NCI-H2107 treated with DMSO at 0.1 percent for 48 hours (cell line): ENCODE results near the gene PPFIBP2.

Experiments used
- DNase-seq: peaks from one replicate; lab custom pipeline; 2025; ENCODE audit not compliant: unreplicated experiment; lab: John Stamatoyannopoulos, UW

Gene PPFIBP2

GRCh38 chr11:7513234-7514098 is at the start of gene PPFIBP2:
PPFIBP2 (plus strand) TSS chr11:7513999; CDS start chr11:7549476, 35,477 bp downstream.
- DNase-seq: peak; percentile 12

DNA sequence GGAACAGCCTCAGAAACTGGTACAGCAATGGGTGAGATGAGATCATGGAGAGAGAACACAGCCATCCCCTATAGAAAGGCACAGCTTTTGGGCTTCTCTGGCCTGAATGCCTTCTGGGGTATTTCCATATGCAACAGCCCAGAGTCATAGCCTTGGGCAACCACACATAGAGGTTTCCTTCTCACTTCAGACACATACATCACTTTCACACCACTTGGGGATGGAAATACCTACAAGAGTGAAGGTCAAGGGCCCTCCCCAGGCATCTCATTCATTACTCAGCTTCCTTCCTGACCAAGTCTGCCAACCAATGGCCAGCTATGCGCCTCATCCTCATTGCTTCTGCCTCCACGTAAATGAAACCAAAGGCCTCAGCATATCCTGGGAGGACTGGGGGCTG is 46.1 kb upstream of the PPFIBP2 start:
- no peak for DNase-seq

GRCh38 chr11:7469351-7469865 is 44.4 kb upstream of the PPFIBP2 start:
- DNase-seq: no peak

GRCh38 chr11:7471071-7471470 is 42.7 kb upstream of the PPFIBP2 start:
- DNase-seq: no peak

- no peak for DNase-seq
Observed at GRCh38 chr11:7473717-7474116, 40.1 kb upstream of the PPFIBP2 start.

GRCh38 chr11:7480113-7480512 is 33.7 kb upstream of the PPFIBP2 start:
- no peak for DNase-seq

DNA sequence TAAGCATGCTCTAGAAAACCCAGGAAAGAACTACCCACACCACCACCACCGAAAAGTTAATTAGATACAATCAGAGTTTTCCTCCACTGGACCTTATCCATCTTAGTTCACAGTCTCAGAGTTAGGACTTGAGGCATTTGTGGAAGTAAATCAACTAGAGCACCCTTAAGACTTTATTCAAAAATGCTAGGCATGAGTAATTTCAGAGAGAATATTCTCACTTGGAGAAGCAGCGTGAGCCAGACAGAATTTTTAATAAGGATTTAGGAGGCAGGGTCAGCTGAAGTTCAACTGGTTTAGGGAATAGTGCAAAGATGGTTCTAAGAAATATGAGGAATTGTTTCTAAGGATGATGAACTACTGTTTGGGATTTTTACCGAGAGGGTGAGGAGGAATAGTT is 29.7 kb upstream of the PPFIBP2 start:
- DNase-seq: no peak

DNA sequence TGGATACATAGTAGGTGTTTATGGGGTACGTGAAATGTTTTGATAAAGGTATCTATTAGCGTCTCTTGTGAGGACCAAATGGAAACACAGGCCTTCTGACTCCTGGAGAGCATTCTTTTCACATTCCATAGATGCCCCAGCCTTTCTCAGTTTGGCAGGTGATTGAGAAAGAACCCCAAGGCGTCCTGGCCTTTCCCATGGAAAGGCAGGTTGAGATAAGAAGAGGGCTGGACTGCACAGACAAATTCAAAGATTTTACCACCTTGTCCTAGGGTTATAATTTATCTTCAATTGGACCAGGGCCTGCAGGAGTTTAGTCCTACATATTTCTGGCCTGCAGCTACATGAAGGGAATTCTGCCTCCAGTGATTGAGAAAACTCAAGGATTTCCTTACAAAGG is 29.2 kb upstream of the PPFIBP2 start:
- DNase-seq: no peak

GRCh38 chr11:7485186-7486097 is 28.4 kb upstream of the PPFIBP2 start, which contains the start of gene OLFML1:
OLFML1 (plus strand) TSS chr11:7485506; CDS start chr11:7485876, 370 bp downstream.
- DNase-seq: no peak

- DNase-seq: no peak
Observed at GRCh38 chr11:7486098-7486780, 27.6 kb upstream of the PPFIBP2 start.

DNA sequence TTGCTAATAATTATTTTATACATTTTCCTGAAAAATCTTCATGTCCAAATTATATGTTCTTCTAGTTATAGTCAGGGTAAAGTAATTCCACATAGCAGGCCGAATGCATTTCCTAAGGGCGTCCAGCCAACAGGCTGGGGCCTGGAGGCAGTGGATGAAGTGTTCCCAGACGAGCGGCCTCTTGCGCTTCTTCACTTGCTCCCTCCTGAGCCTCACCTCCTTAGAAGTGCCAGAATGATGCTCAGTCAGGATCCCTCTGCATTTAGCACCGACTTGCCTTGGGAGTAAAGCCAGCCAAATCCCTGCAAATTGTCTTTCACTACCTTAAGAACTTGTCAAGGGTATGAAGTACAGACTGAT is 27.0 kb upstream of the PPFIBP2 start:
- no peak for DNase-seq

DNA sequence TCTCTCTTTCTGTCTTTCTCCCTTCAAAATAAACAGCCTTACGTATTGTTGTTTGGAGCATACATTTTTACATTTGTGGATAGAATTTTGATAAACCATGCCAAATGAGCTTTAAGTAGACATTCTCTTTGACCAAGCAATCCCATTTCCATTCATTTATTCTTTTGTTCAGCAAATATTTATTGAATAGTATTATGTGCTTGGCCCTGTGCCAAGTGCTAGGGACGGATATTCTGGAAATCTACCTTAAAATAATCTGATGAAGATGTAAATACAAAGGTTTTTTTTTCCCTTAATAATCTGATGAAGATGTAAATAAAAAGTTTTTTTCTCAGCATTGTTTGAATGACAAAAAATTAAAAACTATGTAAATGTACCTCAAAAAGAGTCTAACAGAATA is 26.4 kb upstream of the PPFIBP2 start:
- DNase-seq: no peak

GRCh38 chr11:7488681-7489080 is 25.1 kb upstream of the PPFIBP2 start:
- DNase-seq: no peak

- no peak for DNase-seq
Observed at GRCh38 chr11:7489376-7489775, 24.4 kb upstream of the PPFIBP2 start.

GRCh38 chr11:7490054-7490453 is 23.7 kb upstream of the PPFIBP2 start:
- DNase-seq: no peak

DNA sequence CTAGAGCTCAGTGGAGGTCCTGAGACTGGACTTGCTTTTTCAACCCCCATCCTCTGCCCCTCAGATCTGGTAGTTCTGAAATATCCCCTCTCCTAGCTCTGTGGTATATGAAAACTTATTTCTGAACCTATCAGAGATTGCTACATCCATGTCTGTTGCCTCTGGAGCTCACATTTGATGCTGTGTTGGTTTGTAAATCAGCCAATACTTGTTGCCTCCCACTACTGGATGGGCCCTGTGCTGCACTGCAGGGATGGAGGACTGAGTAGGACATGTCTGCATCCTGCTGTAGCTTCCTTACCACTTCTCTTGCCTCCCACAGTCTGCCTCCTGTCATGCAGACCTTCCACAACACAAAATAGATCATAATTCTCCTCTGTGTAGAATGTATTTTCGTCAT is 23.3 kb upstream of the PPFIBP2 start:
- no peak for DNase-seq

GRCh38 chr11:7492253-7492652 is 21.5 kb upstream of the PPFIBP2 start:
- DNase-seq: no peak

GRCh38 chr11:7493670-7494069 is 20.1 kb upstream of the PPFIBP2 start:
- no peak for DNase-seq

DNA sequence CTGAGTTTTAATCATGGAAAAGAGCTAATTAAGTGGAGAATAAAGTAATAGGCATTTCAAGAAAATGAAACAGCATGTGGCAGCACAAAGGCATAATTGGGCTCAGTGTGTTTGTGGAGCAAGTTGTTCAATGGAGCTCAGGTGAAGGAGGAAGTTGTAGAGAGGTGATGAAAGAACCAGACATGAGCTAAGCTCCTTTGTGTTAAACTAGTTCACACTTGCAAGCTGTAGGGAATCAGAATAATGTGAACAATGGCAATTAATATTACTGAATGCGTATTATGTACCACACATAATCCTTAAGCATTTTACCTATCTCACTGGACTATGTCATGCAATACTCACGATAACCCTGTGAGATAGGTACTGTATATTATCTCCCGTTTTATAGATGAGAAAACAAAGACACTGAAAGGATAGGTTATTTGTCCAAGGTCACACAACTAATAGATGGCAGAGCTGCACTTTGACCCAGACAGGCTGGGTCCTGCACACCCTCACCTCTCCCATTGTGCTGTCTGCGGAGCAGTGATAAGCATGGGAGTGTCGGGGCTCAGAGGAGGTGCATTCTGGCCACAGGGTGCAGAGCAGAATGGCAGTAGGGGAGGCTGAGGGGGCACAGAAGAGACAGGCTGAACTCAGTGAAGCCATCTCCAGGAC is 19.6 kb upstream of the PPFIBP2 start:
- no peak for DNase-seq

DNA sequence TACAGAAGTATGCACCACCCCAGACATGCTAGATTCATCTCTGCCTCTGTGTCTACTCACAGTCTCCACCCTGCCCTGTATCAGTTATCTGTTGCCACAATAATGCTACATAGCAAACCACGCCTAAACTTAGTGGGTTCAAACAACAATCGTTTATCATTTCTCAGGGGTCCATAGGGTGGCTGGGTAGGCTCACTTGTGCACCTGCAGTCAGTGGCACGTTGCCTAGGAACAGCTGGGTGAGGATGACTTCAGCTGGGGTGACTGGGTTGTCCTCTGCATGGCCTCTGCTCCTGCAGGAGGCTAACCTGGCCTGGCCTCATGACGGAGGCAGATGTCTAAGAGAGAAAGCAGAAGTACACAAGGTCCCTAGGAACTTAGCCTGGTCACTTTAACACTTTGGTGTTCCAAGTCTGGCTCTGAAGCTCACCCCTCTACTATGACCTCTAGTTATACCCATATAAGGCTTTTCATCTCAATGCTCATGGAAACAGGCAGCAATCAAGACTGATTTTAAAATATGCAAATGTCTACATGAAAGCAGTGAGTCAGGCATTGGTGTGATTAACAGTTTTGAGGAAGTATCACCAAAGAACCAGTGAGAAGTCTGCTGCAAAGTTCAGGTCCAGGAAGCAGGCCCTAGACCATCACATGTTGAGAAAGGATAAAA is 17.8 kb upstream of the PPFIBP2 start:
- DNase-seq: no peak
